NCI-H524 (cell line): ENCODE data around the gene ZNF800.
A peak's percentile ranks its signal among the peaks of the same experiment; 100 is the strongest.

ENCODE experiments used
- DNase-seq, 2 experiments: peaks; one replicate each; lab custom pipeline; 2025; lab: John Stamatoyannopoulos, UW

Gene ZNF800

GRCh38 chr7:127347567-127348246, 44.8 kb downstream of the ZNF800 start:
- DNase-seq = peak; percentile 40 to 71

- DNase-seq = no peak
Measured at GRCh38 chr7:127346575-127347256, 45.8 kb downstream of the ZNF800 start.

- no peak for DNase-seq
Measured at GRCh38 chr7:127342596-127342995, 49.9 kb downstream of the ZNF800 start.

GRCh38 chr7:127338122-127338521, 54.4 kb downstream of the ZNF800 start:
- no peak for DNase-seq

- DNase-seq = no peak
Measured at GRCh38 chr7:127337581-127337980, 54.9 kb downstream of the ZNF800 start.

- no peak for DNase-seq
Measured at GRCh38 chr7:127336458-127336857, 56.0 kb downstream of the ZNF800 start.

GRCh38 chr7:127332880-127333279, 59.6 kb downstream of the ZNF800 start:
- DNase-seq = no peak

- no peak for DNase-seq
Measured at GRCh38 chr7:127330070-127330469, 62.4 kb downstream of the ZNF800 start.

- DNase-seq = no peak
Measured at GRCh38 chr7:127322832-127323493, 69.5 kb downstream of the ZNF800 start.

- no peak for DNase-seq
Measured at GRCh38 chr7:127322351-127322750, 70.2 kb downstream of the ZNF800 start.

- DNase-seq = no peak
Measured at GRCh38 chr7:127320974-127321373, 71.5 kb downstream of the ZNF800 start.
